CD4-positive, CD25-positive, alpha-beta regulatory T cell (primary cell): ENCODE data around the gene DNMT3L. TPM values are rescaled to one million over a fixed set of nuclear protein-coding genes. Genes with fewer than 3 reads are reported as not detected.

Experiments
- ATAC-seq, 2 donors: fragments of 150-1000 bp; cut with Tn5 transposase; one replicate each; pipeline ENCODE4 v1.10.0; 2021; ENCODE audit warnings: low read depth in 2 of 2, moderate number of reproducible peaks in 2 of 2, moderate library complexity in 1 of 2
- DNase-seq, 3 donors: peaks; one replicate each; pipeline versions ENCODE4 v3.0.0 to v3.0.0-alpha.2; 2012 to 2022; ENCODE audit warnings: mixed read lengths in 1 of 3
- H3K27ac ChIP-seq: one replicate; pipeline ENCODE4 v1.7.0; 2013; ENCODE audit warnings: mild to moderate bottlenecking, low read length; ENCODE audit not compliant: insufficient read depth, poor library complexity, severe bottlenecking
- H3K27me3 ChIP-seq: one replicate; pipeline ENCODE4 v1.7.0; 2013; ENCODE audit warnings: low read length; ENCODE audit not compliant: control insufficient read depth, insufficient read depth
- H3K36me3 ChIP-seq: one replicate; pipeline ENCODE4 v1.7.0; 2013; ENCODE audit warnings: mild to moderate bottlenecking, low read length, moderate library complexity; ENCODE audit not compliant: control insufficient read depth, insufficient read depth
- H3K4me1 ChIP-seq: 2 replicates; pipeline ENCODE4 v1.7.0; 2013; ENCODE audit warnings: mild to moderate bottlenecking, low read length; ENCODE audit not compliant: insufficient read depth, control insufficient read depth, poor library complexity, severe bottlenecking
- H3K4me3 ChIP-seq: one replicate; pipeline ENCODE4 v1.7.0; 2013; ENCODE audit warnings: low read depth, mild to moderate bottlenecking, low read length, moderate library complexity
- H3K9me3 ChIP-seq, 2 experiments: 1 replicate in 1 of 2; 2 replicates in 1 of 2; pipeline ENCODE4 v1.7.0; 2013; ENCODE audit warnings: low read length in 2 of 2, mild to moderate bottlenecking in 1 of 2, moderate library complexity in 1 of 2; ENCODE audit not compliant: control insufficient read depth in 2 of 2
- H3K27ac Mint-ChIP-seq, 3 donors: one replicate each; pipeline ENCODE4 v1.8.0; 2020 to 2022; ENCODE audit warnings: mild to moderate bottlenecking in 3 of 3, mixed read lengths in 3 of 3, moderate library complexity in 2 of 3
- H3K27me3 Mint-ChIP-seq: one replicate; pipeline ENCODE4 v1.8.0; 2022; ENCODE audit warnings: mild to moderate bottlenecking, mixed read lengths
- H3K36me3 Mint-ChIP-seq: one replicate; pipeline ENCODE4 v1.8.0; 2020; ENCODE audit warnings: mixed read lengths
- H3K4me1 Mint-ChIP-seq, 4 donors: one replicate each; pipeline ENCODE4 v1.8.0; 2020 to 2022; ENCODE audit warnings: mixed read lengths in 4 of 4, mild to moderate bottlenecking in 1 of 4
- H3K4me3 Mint-ChIP-seq, 4 donors: one replicate each; pipeline ENCODE4 v1.8.0; 2020 to 2022; ENCODE audit warnings: mild to moderate bottlenecking in 4 of 4, mixed read lengths in 4 of 4, moderate library complexity in 3 of 4
- H3K9me3 Mint-ChIP-seq, 7 donors: one replicate each; pipeline ENCODE4 v1.8.0; 2020 to 2022; ENCODE audit warnings: mixed read lengths in 7 of 7, mild to moderate bottlenecking in 3 of 7, moderate library complexity in 2 of 7
- polyA plus RNA-seq, 4 donors: library from polyadenylated mRNA; unstranded; fragments of 300-500 nt; fragmentation: Illumina TruSeq; gene quantifications; one replicate each; pipeline ENCODE4 v1.2.3, GENCODE V29; 2021
- total RNA-seq: library from RNA; stranded (reverse); gene quantifications from one replicate; pipeline ENCODE4 v1.2.3, GENCODE V29; 2022

The DNMT3L gene
- total and polyA plus RNA-seq, 5 donors from 2014 or later, result not detected

DNA sequence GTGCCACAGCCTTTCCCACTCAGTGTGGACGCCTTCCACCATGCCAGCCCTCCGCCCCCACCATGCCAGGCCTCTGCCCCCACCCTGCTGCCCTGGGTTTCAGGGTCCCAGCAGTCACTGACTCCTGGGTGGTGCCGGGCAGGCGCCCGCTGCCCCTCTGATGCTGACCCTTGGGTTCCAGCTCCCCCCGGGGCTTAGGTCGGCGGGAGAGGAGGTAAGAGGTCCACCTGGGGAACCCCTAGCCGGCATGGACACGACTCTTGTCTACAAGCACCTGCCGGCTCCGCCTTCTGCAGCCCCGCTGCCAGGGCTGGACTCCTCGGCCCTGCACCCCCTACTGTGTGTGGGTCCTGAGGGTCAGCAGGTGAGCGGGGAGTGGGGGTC lies 31.1 kb upstream of the DNMT3L start:
- peaks cover 0 to 27% (median 6%) of the 10 kb centered on the region in 4 donors for H3K4me1 Mint-ChIP-seq

DNA sequence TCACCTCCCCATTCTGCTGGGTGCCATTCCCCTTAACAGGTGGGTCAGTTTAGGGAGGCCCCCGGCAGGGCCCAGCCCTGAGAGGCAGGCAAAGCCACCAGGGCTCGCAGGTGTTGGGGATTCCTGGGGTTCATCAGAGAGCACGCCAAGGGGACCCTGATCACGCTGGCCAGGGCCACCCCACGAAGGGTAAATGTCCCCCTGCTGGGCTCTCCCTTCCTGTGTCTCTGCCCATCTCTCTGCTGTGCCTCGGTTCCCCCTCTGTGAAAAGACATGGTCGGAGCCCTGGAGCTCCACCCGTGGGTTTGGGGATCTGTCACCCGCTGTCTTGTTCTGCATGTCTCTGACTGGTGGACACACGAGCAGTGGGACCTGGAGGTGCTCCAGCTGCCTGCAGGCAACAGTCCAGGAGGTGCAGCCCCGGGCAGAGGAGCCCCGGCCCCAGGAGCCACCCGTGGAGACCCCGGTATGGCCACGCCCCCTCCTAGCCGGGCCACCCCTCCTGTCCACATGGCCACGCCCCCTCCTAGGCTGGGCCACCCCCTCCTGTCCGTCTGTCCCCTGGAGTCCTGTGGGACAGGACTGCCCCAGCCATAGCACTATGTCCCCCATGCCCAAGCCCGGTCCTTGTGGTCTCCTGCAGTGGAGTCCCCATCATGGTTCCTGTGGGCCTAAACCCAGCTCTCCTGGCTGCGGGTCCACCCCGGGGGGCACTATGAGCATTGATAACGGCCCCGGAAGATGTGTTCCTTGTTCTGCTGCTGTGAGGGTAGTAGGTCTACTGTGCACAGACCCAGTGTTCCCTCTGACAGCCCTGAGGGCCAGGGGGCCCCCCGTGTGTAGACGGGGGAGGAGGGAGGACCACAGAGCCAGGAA lies 30.5 kb upstream of the DNMT3L start:
- Histone ChIP-seq H3K27ac (no peak overlapping the region), H3K9me3 (no peaks in the 10 kb centered on the region), H3K27me3 (no peaks in the 10 kb centered on the region), H3K4me1 (peaks cover 23% of the 10 kb centered on the region), H3K36me3 (no peaks in the 10 kb centered on the region), H3K4me3 (no peak overlapping the region)
- H3K9me3 Mint-ChIP-seq, result no peaks in the 10 kb centered on the region
- peaks cover 0 to 21% (median 4%) of the 10 kb centered on the region in 4 donors for H3K4me1 Mint-ChIP-seq
- peaks cover 4% of the 10 kb centered on the region for H3K27me3 Mint-ChIP-seq
- H3K36me3 Mint-ChIP-seq, result no peaks in the 10 kb centered on the region
- DNase-seq, result no peak
- H3K4me3 Mint-ChIP-seq, result no peak overlapping the region
- ATAC-seq, result no peak
- peak overlapping the region in 2 of 3 donors; percentile 11 to 71 for H3K27ac Mint-ChIP-seq

More for the DNA sequence above, 31.1 kb upstream of the DNMT3L start:
- Histone ChIP-seq H3K4me1 (peaks cover 29% of the 10 kb centered on the region), H3K36me3 (no peaks in the 10 kb centered on the region), H3K4me3 (no peak overlapping the region), H3K9me3 (no peaks in the 10 kb centered on the region), H3K27ac (no peak overlapping the region), H3K27me3 (no peaks in the 10 kb centered on the region)
- ATAC-seq (no peak), DNase-seq (no peak)
- H3K36me3 Mint-ChIP-seq, result no peaks in the 10 kb centered on the region
- H3K27ac Mint-ChIP-seq, result no peak overlapping the region
- no peaks in the 10 kb centered on the region for H3K9me3 Mint-ChIP-seq
- peak overlapping the region in 1 of 4 donors; percentile 51 for H3K4me3 Mint-ChIP-seq
- peaks cover 4% of the 10 kb centered on the region for H3K27me3 Mint-ChIP-seq

DNA sequence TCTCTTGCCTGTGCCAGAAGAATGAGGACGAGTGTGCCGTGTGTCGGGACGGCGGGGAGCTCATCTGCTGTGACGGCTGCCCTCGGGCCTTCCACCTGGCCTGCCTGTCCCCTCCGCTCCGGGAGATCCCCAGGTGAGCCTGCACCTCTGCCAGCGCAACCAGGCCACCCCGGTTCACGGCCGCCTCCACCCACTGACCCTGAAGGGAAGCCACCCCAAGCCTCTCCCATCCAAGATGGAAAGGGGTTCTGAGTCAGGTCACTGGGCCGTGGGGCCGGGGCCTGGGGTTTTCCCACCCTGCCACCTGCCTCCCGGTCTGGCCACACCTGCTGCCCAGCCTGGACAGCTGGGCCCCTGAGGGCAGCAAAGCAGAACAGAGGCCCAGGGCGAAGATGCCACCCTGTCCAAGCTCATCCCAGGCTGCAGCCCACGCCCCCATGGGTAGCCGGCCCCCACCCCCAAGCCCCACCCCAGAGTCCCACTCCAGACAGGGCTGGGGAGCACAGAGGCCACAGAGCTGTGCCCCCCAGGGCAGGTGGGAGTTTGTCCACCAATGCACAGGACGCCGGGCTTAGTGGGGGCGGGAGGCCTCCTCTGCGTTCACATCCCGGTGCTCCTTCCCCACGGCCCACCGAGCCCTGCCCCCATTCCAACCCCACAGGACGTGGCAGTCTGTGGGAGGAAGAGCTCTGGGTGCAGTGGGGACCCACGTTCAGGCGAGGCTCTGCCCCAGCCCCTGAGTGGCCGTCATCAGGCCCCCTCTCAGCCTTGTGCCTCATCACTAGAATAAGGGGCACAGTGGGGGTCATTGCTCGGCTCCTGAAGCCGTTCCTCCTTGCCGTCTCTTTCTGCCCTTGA lies 29.6 kb upstream of the DNMT3L start:
- Histone ChIP-seq H3K27me3 (no peaks in the 10 kb centered on the region), H3K4me1 (peaks cover 23% of the 10 kb centered on the region), H3K36me3 (no peaks in the 10 kb centered on the region), H3K27ac (no peak overlapping the region), H3K4me3 (no peak overlapping the region), H3K9me3 (no peaks in the 10 kb centered on the region)
- DNase-seq (no peak), ATAC-seq (no peak)
- Mint-ChIP-seq H3K27me3 (peaks cover 4% of the 10 kb centered on the region), H3K27ac (peak overlapping the region in 2 of 3 donors; percentile 11 to 71), H3K36me3 (no peaks in the 10 kb centered on the region), H3K4me3 (peak overlapping the region in 2 of 4 donors; percentile 32 to 39), H3K9me3 (no peaks in the 10 kb centered on the region), H3K4me1 (peaks cover 0 to 21% (median 4%) of the 10 kb centered on the region in 4 donors)

DNA sequence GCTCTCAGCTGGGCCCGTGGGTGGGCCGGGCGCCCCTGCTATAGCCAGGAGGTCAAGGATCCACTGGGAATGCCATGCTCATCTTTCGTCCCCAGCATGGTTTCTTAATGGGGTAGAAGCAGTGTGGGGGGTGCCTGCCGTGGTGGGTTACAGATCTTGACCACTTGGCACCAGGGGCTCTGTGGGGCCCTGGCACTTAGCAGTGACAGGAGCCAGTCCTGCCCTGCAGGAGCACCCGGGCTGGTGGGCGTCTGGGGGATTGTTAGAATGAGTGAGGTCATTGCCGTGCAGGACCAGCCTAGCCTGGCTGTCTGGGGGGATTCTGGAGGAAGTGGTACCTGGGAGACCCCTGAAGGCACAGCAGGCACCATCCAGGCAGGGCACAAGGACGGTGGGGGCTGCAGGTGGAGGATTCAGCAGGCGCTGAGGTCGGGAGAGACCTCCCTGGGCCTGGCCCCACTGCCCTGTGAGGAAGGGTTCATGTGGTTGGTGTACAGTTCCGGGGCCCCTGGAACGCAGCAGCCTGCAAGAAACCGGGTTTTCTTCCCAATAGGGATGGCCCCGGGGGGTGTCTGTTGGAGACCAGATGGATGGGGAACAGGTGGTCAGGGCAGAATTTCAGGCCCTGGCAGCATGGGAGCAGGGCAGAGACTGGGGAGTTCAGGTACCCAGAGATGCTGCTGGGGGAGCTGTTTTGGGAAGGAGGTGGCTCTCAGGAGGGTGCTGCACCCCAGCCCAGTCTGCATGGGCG lies 28.8 kb upstream of the DNMT3L start:
- no peak overlapping the region for H3K27ac ChIP-seq
- no peaks in the 10 kb centered on the region for H3K27me3 ChIP-seq
- H3K36me3 Mint-ChIP-seq, result no peaks in the 10 kb centered on the region
- H3K4me1 ChIP-seq, result peaks cover 23% of the 10 kb centered on the region
- no peak for DNase-seq
- peaks cover 3% of the 10 kb centered on the region for H3K27me3 Mint-ChIP-seq
- peak overlapping the region in 1 of 4 donors; percentile 39 for H3K4me3 Mint-ChIP-seq
- H3K27ac Mint-ChIP-seq, result no peak overlapping the region
- no peaks in the 10 kb centered on the region for H3K9me3 Mint-ChIP-seq
- peaks cover 0 to 21% (median 4%) of the 10 kb centered on the region in 4 donors for H3K4me1 Mint-ChIP-seq
- H3K4me3 ChIP-seq, result no peak overlapping the region
- ATAC-seq, result no peak
- H3K36me3 ChIP-seq, result no peaks in the 10 kb centered on the region
- H3K9me3 ChIP-seq, result no peaks in the 10 kb centered on the region

DNA sequence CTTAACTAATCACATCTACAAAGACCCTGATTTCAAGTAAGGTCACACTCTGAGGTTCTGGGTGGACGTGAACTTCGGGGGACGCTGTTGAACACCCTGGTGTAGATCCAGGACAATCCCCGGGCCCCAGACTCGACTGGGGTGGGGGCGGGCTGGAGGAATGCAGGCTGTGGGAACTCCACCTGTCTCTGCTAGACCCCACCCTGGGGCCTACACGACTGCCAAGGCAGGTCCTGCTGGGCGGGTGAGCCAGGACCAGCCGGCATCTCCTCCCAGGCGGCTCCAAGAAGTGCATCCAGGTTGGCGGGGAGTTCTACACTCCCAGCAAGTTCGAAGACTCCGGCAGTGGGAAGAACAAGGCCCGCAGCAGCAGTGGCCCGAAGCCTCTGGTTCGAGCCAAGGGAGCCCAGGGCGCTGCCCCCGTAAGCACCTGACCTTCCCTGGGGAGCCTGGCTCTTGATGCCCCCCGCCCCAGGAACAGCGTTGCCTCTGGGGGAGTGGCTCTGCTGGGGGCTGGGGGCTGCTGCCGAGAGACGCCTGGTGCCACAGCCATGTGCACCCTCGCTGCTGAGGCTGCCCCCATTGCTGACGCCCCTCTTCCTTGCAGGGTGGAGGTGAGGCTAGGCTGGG lies 27.8 kb upstream of the DNMT3L start:
- no peak overlapping the region for H3K4me3 Mint-ChIP-seq
- Histone ChIP-seq H3K9me3 (no peaks in the 10 kb centered on the region), H3K4me3 (no peak overlapping the region), H3K36me3 (no peaks in the 10 kb centered on the region), H3K4me1 (peaks cover 14% of the 10 kb centered on the region), H3K27me3 (no peaks in the 10 kb centered on the region), H3K27ac (no peak overlapping the region)
- H3K9me3 Mint-ChIP-seq, result no peaks in the 10 kb centered on the region
- no peak overlapping the region for H3K27ac Mint-ChIP-seq
- DNase-seq (no peak), ATAC-seq (no peak)
- peaks cover 0 to 14% (median 4%) of the 10 kb centered on the region in 4 donors for H3K4me1 Mint-ChIP-seq
- no peaks in the 10 kb centered on the region for H3K36me3 Mint-ChIP-seq
- no peaks in the 10 kb centered on the region for H3K27me3 Mint-ChIP-seq

DNA sequence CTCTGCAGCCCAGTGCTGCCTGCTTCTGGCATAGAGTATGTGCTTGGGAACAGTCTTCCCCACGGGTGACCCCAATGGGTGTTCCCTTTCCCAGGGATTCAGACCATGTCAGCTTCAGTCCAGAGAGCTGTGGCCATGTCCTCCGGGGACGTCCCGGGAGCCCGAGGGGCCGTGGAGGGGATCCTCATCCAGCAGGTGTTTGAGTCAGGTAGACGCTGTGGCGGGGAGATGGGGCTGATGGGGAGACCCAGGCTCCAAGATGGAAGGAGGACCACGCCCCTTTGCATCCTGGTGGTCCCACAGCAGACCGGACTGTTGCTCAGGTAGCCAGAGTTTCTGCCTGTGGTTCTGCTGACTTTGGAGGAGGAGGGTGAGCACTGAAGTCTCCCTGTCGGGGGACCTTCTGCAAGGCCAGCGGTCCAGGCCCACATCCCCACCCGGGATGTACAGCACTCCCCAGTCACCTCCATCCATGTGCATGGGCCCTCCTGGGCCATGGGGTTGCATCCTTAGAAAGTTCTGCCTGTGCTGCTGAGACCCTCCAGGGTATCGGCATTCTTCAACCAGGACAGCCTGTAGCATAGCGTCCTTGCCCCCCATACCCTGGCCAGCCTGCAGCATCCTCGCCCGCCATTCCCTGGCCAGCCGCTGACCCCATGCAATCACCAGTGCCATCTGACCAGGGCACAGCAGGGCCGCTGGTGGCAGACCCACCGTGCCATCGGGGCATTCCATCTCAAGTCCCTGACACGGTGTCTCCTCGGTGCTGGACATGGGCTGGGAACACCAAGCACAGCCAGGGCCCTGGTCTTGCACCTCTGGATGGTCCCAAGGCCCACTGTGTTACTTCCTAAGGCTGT lies 26.8 kb upstream of the DNMT3L start:
- H3K27me3 Mint-ChIP-seq, result peaks cover 3% of the 10 kb centered on the region
- ATAC-seq, result no peak
- Histone ChIP-seq H3K4me1 (peaks cover 8% of the 10 kb centered on the region), H3K9me3 (no peaks in the 10 kb centered on the region), H3K36me3 (no peaks in the 10 kb centered on the region), H3K27me3 (no peaks in the 10 kb centered on the region), H3K4me3 (no peak overlapping the region), H3K27ac (no peak overlapping the region)
- H3K4me3 Mint-ChIP-seq, result no peak overlapping the region
- no peaks in the 10 kb centered on the region for H3K9me3 Mint-ChIP-seq
- no peak overlapping the region for H3K27ac Mint-ChIP-seq
- H3K4me1 Mint-ChIP-seq, result peaks cover 0 to 12% (median 4%) of the 10 kb centered on the region in 4 donors
- DNase-seq, result no peak
- no peaks in the 10 kb centered on the region for H3K36me3 Mint-ChIP-seq
